HT1080 (cell line): ENCODE results near the gene SIRT2. TPM values are rescaled to one million over a fixed set of nuclear protein-coding genes. Genes with fewer than 3 reads are reported as not detected.
"Not testable (repeated sequence)": the region's sequence is repeated elsewhere in the genome, so short reads cannot be mapped to it uniquely, and the experiment has no call there.

ENCODE experiments used
- DNase-seq: peaks from one replicate; pipeline ENCODE4 v3.0.0-alpha.2; 2015; ENCODE audit warnings: low read depth
- total RNA-seq: library from RNA; depleted of rRNA; stranded (reverse); fragments of >200 nt; shearing (Covaris generic); gene quantifications from 2 replicates; pipeline ENCODE4 v1.2.3, GENCODE V29; 2014

The SIRT2 gene
- total RNA-seq, 1 experiment from 2014 or later = 33.6 TPM

- no peak for DNase-seq
These were observed 501 bp downstream of the SIRT2 start for GRCh38 chr19:38898788-38899446.

DNA sequence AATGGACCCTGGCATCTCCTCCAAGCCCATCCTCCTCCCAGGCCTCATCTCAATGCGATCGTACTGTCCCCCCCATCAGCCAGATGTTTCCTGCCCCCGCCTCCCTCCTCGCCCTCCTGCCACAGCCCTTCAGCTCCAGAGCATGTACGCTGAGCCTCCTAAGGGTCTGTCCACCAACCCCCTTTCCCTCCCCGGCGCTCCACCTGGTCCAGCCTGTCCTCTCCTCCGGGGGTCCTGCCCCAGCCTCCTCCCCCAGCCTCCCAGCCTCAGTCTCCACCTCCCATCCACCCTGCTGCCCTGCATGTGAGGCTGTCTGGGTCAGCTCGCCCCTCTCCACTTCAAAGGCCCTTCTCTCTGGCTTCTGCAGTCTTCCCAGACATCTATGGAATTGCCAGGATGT, 4.5 kb downstream of the SIRT2 start:
- DNase-seq = no peak

GRCh38 chr19:38893341-38893771, 6.1 kb downstream of the SIRT2 start:
- DNase-seq = no peak

GRCh38 chr19:38892841-38893240, 6.6 kb downstream of the SIRT2 start:
- no peak for DNase-seq

DNA sequence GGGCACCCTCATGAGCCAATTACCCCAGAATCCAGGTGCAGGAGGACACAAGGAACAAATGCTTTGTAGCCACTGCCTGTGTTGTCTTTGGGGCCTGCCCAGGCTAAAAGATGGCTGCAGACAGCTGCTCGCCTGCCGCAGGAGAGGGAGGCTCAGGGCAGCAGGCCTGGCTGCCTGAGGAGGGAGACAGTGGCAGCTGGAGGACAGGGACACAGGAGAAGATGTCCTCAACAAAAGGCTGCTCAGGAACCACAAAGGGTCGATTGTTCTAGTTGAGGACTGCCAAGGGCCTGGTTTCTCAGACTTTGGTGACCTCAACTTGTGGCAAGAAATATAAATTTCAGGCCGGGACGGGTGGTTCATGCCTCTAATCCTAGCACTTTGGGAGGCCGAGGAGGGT, 7.6 kb downstream of the SIRT2 start:
- no peak for DNase-seq

DNA sequence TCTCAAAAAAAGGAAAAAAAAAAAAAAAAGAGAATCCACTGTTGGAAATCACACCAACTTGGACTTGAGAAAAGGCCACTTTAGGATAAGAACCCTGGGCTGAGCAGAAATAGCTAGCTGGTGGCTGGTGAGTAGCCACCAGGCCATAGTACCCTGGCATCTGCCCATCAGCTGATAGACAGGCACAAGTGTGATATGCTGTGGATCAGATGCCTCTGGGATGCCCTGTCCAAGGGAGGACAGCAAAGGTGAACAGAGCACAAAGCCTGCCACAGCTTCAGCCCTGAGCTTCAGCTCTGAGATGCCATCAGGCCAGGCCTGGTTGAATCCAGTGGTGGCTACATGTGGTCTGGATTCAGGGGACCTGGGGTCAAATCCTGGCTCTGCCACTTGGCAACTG, 8.7 kb downstream of the SIRT2 start:
- DNase-seq = no peak

DNA sequence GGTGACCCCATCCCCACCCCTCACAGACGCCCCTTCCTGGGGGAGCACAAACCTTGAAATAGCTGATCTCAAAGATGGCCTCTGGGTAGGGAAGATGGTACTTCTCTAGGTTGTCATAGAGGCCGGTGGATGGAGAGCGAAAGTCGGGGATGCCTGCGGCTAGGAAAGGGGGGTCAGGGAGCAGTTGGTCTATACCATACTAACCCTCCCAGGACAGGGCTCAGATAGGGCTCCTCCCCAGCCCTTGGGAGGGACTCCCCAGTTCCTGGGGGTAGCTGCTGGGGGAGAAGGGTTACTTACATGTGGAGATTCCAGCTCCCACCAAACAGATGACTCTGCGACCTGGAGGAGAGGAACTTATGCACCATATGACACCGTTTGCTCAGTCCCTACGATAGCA, 9.6 kb downstream of the SIRT2 start:
- no peak for DNase-seq

DNA sequence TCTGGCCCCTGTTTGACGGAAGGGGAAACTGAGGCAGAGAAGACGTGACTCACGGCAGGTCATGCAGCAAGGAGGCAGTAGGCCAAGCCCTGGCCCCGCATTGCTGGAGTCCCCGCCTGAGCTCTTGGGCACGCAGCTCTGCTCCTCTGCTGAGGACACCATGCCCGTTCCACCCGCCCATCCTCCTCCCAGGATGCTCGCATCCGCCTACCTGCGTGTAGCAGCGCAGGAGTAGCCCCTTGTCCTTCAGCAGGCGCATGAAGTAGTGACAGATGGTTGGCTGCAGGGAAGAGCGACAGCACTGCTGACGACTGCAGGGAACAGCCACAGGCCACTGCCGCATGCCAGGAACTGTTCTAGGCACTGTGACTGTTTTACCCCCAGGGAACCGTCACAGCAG, 10.5 kb downstream of the SIRT2 start:
- no peak for DNase-seq

- DNase-seq = not testable (repeated sequence)
These were observed 14.7 kb downstream of the SIRT2 start for GRCh38 chr19:38884691-38885090.

- no peak for DNase-seq
These were observed 16.1 kb downstream of the SIRT2 start for GRCh38 chr19:38883286-38883685.

DNA sequence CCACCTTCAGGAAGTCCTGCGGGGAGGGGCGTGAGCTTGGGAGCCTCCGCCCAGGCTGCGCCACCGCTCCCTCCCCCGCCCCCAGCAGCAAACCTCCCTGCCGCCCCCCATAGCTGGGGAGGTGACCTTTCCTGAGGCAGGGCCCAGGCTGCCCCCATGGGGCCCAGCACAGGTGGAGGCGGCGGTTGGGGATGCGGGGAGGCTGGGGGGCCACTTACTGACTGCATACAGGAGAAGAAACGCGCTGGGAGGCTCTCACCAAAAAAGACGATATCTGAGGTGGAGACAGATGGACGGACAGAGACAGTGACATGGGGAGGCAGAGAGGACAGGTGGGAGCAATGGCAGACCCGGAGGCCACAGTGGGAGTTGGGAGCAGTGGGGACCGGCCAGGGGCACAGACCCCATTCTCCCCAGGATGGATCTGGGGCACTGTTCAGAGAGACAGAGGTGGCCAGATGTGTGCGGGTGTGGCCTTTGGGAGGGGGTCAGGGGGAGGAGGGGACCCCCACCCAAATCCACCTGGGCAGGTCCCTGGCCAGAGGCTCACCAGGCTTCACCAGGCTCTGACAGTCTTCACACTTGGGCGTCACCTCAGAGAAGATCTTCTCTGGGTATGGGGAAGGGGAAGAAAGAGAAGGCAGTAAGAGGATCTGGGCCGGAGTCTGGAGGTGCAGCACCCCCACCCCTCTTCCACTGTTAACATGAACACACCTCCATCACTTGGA, 18.4 kb downstream of the SIRT2 start:
- no peak for DNase-seq

DNA sequence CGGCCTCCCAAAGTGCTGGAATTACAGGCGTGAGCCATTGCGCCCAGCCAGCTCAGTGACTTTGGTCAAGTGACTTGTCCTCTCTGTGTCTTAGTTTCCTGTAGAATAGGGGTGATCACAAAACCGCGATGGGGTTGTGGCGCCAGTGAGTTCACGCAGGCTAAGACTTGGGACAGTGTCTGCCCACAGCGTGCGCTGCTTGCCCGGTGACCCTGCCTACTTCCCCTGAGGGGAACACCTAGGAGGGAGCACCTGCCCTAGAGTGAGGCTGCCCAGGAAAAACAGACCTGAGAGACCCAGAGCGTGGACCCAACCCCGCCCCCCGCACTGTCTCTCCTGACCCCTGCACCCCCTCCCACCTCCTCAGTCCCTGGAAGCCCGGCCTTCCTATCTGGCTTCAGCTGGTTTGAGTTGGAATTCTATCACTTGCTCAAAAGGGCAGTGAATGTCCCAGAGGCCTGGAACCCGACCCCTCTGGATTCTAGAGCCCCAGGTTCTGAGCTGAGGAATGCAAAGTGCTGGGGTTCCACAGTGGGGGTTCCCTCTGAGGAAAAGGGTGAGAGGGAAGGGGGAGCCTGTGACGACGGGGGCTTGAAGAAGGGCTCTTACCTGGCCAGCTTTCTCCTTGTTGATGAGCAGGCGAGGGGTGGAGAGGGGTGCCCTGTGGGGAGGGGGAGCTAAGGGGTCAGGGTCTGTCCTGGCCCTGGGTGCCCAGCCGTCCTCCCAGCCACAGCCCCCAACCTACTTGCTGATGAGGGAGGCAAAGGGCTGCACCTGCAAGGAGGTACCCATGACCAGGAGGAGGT, 19.1 kb downstream of the SIRT2 start:
- DNase-seq = no peak

DNA sequence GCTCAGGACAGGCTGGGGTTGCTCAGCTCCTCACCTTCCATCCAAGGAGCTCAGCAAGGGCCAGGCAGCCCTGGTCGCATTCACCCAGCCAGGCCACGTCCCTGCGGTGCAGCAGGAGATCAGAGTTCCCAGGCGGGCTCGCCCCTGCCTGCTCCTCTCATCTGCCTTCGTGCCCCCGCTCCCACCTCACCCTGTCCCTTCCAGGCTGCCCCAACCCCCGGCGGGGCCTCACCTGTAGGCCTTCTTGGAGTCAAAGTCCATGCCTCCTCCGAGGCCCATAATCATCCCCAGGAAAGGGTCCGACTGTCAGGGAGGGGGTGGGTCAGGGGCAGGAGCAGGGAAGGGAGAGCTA, 20.0 kb downstream of the SIRT2 start:
- no peak for DNase-seq

DNA sequence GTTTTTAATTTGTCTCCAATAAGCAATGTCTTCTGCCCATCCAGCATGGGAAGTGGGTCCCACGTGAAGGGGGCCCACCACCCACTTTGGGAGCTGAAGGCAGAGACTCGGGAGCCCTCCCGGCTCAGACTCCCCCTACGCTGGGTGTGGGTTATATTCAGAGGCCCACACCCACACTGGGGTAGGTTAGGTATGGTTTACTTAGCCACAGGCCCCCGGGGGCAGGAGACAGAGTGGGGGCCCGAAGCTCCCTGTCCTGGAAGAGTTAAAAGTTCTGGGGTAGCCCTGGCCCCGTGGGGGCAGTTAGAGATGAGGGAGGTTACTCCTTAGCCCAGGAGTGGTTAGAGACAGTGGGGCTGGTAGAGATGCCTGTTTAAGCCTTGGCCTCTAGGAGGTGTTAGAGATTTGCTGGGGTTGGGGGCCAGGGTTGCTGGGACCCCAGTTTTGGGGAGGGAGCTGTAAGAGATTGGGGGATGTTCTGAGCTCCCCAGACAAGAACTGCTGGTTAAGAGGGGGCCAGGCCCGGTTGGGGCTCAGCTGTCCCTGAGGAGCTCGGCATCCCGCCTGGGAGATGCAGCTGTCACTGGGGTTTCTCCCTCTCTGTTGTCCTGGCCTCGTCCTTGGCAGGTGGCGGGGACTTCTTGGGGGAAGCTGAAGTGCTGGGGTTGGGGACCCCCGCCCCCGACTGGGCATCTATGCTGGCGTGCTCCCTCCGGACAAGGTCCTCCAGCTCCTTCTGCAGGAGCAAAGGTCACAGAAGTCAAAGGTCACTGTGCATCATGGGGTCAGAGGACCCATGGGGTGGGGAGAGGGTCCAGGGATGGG, 20.6 kb downstream of the SIRT2 start:
- no peak for DNase-seq

- no peak for DNase-seq
These were observed 21.4 kb downstream of the SIRT2 start, which contains the start of gene RINL for GRCh38 chr19:38877781-38878574. Gene RINL (minus strand): TSS chr19:38878275. CDS start chr19:38876742, 1,533 bp downstream.

- DNase-seq = no peak
These were observed 23.6 kb downstream of the SIRT2 start for GRCh38 chr19:38875656-38876395.

DNA sequence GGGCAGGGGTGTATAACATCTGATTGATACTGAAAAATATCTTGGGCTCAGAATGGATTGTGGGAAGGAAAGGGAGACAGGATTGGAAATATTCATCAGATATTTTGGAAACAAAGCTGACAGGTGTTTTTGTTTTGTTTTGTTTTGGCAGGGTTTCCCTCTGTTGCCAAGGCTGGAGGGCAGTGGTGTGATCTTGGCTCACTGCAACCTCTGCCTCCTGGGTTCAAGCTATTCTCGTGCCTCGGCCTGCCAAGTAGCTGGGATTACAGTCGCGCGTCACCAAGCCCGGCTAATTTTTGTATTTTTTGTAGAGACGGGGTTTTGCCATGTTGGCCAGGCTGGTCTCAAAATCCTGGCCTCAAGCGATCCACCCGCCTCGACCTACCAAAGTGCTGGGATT, 26.0 kb downstream of the SIRT2 start:
- DNase-seq = not testable (repeated sequence)

- DNase-seq = no peak
These were observed 28.8 kb downstream of the SIRT2 start for GRCh38 chr19:38870612-38871011.

- DNase-seq = no peak
These were observed 29.4 kb downstream of the SIRT2 start for GRCh38 chr19:38869836-38870607.
